ENCODE results near the gene HES2.
A peak's percentile ranks its signal among the peaks of the same experiment; 100 is the strongest.
"Not testable (repeated sequence)": the region's sequence is repeated elsewhere in the genome, so short reads cannot be mapped to it uniquely, and the experiment has no call there.

The HES2 gene

GRCh38 chr1:6435129-6435528 is 15.4 kb upstream of the HES2 start:
- no peak for DNase-seq

GRCh38 chr1:6434186-6434585 is 14.5 kb upstream of the HES2 start:
- DNase-seq = no peak

- not testable (repeated sequence) for DNase-seq
Measured at GRCh38 chr1:6431645-6432579, 12.2 kb upstream of the HES2 start.

- not testable (repeated sequence) for DNase-seq
Measured at GRCh38 chr1:6429660-6430411, 10.1 kb upstream of the HES2 start.

GRCh38 chr1:6428453-6428852 is 8.7 kb upstream of the HES2 start:
- not testable (repeated sequence) for DNase-seq

GRCh38 chr1:6427441-6428390 is 8.0 kb upstream of the HES2 start:
- no peak for DNase-seq

GRCh38 chr1:6426972-6427350 is 7.2 kb upstream of the HES2 start:
- DNase-seq = no peak

GRCh38 chr1:6426277-6426971 is 6.7 kb upstream of the HES2 start:
- no peak for DNase-seq

GRCh38 chr1:6425658-6426057 is 5.9 kb upstream of the HES2 start:
- no peak for DNase-seq

- DNase-seq = no peak
Measured at GRCh38 chr1:6424619-6425593, 5.2 kb upstream of the HES2 start, which contains the start of gene ESPN. Gene ESPN, plus strand, starts transcription at chr1:6424776. Its CDS starts 180 bp downstream, at chr1:6424956.

GRCh38 chr1:6424000-6424565 is 4.4 kb upstream of the HES2 start:
- DNase-seq = no peak

- peak; percentile 51 for DNase-seq
Measured at GRCh38 chr1:6423321-6423999, 3.7 kb upstream of the HES2 start.

- DNase-seq = no peak
Measured at GRCh38 chr1:6421266-6421665, 1.5 kb upstream of the HES2 start.

GRCh38 chr1:6420454-6421042 is 829 bp upstream of the HES2 start:
- DNase-seq = no peak

- DNase-seq = no peak
Measured at GRCh38 chr1:6419397-6419803, 319 bp downstream of the HES2 start.

- DNase-seq = no peak
Measured at GRCh38 chr1:6418668-6419396, 887 bp downstream of the HES2 start.

GRCh38 chr1:6417961-6418667 is 1.6 kb downstream of the HES2 start:
- no peak for DNase-seq

GRCh38 chr1:6416906-6417305 is 2.8 kb downstream of the HES2 start:
- DNase-seq = no peak

Measured in effector CD8-positive, alpha-beta T cell (primary cell).